NCI-H2107 treated with DMSO at 0.1 percent for 48 hours (cell line): ENCODE results near the gene UMAD1.

Source experiments
- DNase-seq: peaks from one replicate; lab custom pipeline; 2025; ENCODE audit not compliant: unreplicated experiment; lab: John Stamatoyannopoulos, UW

UMAD1 gene

GRCh38 chr7:7761974-7762779, 121.6 kb downstream of the UMAD1 start:
- DNase-seq = peak; percentile 66

- DNase-seq = peak; percentile 82
Observed at GRCh38 chr7:7764520-7765396, 124.2 kb downstream of the UMAD1 start.

- no peak for DNase-seq
Observed at GRCh38 chr7:7765422-7765821, 124.9 kb downstream of the UMAD1 start.

DNA sequence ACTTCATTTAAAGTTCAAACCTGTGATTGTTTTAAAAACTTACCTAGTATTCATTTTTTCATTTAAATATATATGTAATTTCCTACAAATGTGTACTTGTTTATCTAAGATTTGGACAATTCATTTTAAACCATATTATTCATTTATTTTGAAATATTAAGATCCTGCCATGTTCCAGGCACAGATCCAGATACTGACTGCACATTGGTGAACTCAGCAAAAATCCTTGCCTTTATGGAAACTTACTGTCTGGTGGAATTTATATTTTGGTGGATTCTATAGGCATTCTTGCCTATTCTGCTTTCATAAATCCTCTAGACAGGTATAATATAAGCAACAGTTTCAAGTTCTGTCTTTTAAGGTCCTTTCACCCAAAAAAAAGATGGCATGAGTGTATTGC, 126.1 kb downstream of the UMAD1 start:
- DNase-seq = peak; percentile 58

DNA sequence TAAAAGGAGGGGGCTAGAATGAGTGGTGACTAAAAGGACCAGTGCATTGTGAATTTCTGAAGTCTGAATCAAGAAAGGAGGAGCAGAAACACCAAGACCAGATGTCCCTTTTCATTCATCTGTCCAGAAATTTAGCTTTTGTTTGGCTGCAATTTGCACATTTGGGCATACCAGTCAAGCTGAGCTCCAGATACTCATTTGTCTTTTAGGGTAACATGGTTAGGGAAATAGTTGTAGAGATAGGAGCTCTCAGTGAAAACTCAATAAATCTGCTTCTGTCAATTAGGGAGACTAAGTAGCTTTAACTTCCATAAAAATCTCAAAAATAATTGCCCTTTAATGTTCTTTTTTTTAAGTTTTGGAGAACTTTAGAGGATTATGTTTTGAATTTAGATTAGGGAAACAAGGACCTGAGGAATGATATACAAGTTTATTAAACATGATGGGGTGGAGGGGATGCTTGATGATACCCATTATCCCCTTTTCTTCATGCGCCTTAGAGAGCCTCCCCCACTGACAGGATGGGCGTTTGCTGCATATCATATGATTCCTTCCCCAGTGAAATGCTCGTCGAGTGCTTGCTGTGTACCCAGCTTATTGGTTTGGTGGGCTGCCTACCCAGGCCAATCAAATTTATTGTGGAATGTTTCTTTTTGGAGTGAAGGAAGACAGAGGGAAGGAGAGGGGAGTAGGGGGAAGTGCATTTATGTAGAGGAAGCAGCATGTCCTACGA, 128.6 kb downstream of the UMAD1 start:
- DNase-seq = no peak

DNA sequence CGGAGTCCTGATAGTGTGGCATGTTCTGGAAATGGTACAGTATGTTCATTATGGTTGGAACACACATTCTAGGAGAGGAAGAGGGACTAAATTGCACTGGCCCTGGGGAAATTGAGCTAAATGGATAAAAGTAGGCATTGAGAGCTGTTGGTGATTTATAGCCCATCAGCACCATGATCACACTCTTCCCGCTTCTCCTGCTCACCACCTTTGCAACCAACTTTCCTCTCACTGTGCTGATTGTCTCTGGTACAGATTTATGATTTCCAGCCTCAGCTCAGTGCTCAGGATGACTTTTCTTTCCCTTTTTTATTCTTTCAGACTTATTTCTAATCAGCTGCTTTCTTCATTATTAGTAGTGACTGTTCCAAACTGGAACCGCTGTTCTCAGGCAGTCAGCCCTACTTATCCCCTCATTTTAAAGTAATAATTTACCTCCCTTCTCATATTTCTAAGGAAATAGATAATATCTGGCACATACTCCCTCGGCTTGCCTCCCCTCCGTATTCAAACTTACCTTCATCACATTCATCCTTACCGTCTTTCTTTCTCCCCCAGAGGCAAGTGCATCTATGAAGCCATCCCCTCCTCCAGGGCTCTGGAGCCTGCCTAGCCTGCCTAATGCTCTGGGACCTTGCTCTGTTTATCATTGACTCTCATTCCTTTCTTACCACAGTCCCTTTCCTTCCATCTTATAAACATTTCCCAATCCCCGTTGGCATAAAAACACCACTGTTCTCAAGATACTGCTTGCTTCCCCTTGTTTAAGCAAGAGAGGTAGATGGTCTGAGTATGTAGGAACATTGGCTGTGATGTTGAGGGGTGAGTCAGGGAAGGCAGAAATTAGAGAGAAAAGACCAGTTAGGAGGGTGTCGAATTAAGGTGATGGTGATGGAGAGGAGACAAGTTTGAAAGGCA, 129.4 kb downstream of the UMAD1 start:
- DNase-seq = no peak

- DNase-seq = no peak
Observed at GRCh38 chr7:7771452-7771851, 130.9 kb downstream of the UMAD1 start.

DNA sequence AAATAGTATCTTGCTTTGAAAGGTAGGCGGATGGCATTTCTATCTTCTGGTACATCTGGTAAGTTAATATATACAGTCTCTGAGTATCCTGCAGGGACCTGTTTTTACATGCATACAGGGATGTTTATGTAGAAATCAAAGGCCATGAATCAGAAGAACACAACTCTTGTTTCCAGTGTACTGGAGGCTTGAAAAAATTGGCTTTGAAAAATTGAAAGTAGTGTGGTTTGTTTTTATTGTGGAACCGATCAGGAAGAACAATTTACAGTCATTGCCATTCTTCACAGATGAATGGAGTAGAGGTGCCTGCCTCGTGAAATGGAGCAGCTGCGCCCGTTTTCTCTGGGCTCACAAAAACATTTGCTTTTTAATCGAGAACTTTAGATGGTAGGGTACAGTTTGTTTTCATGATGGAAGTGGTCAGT, 131.9 kb downstream of the UMAD1 start:
- DNase-seq = peak; percentile 98

DNA sequence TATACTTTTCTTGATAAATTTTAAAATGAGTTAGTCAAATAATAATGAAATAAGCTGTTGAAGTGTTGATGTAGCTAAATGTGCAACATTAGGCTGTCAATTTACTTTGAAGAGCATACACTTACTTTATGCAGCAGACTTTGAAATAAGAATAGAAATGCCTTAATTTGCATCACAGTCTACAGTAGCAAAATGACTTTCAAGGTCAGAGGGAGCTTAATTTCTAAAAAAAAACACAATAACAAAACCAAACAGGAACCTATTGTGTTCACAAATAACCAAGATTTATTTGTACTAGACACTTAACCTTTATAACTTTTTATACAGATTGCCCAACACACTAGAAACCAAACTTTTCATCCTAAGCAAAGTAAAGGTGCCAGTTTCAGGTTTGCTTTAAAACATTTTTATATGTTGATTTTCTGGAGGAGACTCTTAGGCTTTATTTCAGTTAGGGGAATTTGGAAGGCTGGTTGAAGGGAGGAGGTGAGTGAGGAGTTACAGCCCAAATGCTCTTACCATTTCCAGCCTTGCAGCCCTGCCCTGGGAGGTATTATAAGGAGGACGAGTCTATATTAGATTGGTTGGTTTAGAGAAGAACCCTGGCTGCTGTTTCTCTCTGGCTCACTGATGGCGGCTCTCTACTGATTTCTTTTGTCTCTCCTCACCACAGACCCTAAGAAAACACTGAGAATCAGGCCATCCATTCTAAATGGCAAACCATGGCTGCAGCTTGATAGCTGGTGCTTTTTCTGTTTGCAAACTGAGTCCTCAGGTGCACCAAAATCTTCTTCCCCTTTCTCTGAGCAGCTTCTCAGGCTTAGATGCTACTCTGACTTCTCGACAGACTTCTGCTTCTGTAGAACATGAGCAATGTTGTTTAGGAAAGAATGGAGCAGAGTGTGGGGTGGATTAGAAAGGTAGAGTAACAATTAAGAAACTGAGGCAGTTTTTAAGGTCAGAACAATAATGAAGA, 133.1 kb downstream of the UMAD1 start:
- peak; percentile 72 for DNase-seq

- no peak for DNase-seq
Observed at GRCh38 chr7:7779888-7780287, 139.3 kb downstream of the UMAD1 start.

- DNase-seq = no peak
Observed at GRCh38 chr7:7783001-7783400, 142.4 kb downstream of the UMAD1 start.

DNA sequence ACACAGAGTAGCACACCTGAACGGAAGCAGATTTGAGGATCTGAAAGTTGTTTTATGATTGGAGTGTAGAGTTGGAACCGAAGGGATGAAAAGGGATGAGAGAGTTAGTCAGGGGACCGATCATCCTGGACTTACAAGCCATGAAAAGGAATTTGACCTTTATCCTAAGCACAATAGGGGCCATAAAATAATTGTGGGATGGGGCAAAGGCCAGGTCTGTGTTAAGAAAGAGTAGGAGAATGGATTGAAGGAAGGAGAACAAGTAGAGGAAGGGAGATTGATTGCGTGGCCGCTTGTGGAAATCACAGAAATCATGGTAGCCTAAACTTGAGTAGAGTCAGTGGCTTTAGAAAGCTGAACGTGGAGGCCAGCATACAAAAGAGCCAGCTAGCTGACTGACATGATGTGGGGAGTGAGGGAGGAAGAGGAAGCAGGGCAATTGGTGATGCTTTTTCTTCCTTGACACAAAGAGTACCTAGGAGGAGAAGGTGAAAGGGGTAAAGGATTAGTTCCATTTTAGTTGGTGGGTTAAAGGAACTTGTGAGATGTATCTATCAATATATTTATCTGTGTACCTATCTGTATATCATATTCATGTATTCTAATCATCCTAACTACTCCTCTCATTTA, 144.9 kb downstream of the UMAD1 start:
- no peak for DNase-seq

- DNase-seq = no peak
Observed at GRCh38 chr7:7786595-7786994, 146.0 kb downstream of the UMAD1 start.

GRCh38 chr7:7789551-7789988, 149.0 kb downstream of the UMAD1 start:
- no peak for DNase-seq

GRCh38 chr7:7790041-7790741, 149.6 kb downstream of the UMAD1 start:
- DNase-seq = no peak

DNA sequence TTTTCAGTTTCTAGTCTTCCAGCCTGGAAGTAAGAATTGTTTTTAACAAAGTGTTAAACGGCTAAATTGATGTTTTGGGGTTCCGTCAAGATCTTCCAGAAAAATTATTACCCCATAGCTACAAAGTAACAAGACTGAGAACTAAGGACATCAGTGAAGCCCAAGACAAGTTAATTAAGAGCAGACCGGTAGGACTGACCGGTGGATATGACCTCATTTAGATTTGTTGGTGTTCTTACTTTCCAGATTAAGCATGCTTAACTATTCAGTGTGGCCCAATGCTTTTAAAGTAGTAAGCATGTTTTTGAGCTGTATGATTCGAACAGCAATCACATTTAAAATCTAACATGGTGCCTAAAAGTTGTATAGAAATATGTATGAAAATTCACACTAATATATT, 151.0 kb downstream of the UMAD1 start:
- no peak for DNase-seq

DNA sequence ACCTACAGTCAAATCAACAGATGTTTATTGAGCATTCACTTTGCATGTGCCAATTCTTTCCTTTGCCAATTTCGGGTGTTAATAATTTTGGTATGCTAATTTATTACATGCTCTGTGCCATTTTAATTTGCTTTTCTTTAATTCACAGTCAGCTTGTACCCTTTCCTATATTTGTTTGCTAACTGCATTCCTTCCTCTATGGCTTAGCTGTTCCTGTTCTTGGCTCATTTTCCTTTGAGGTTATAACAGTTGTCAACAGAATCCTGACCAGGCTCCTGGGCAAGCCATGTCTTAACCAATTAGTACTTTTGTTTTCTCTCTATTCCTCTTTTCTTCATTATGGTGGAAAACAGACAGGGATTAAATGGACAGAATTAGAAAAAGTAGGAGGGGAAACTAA, 151.5 kb downstream of the UMAD1 start:
- no peak for DNase-seq

DNA sequence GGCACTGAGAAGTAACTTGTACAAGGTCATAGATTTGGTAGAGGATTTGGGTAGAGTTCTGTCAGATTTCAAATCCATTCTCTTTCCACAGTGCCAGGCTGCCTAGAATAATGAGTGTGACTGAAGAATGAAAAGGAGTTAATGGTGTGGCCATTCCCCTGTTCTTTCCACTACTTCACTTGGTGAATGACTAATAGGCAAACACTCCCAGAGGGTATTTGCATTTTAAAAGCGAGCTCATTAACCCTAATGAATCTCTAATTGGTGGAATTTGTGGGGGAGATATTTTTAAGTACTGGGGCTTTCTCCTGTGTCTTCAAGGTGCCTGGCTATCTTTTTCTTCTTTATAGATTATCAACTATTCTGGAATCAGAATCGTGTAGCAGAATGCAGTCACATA, 152.7 kb downstream of the UMAD1 start:
- DNase-seq = no peak
